MCF 10A (cell line): ENCODE measurements around the gene TRERF1. TPM values are rescaled to one million over a fixed set of nuclear protein-coding genes. Genes with fewer than 3 reads are reported as not detected.

ENCODE experiments used
- BruUV-seq: library from RNA; stranded (reverse); fragments of 400-500 nt; replicated peaks from 2 replicates; lab custom pipeline; 2021; lab: Mats Ljungman, UMichigan
- CTCF ChIA-PET: fragments of 300-600 bp; sonication (Branson Sonifier 250); formaldehyde crosslinking; extraction: SDS; loops from one replicate; lab custom pipeline; 2021; ENCODE audit warnings: antibody characterized with exemption, inconsistent platforms; lab: Yijun Ruan, JAX
- POLR2A ChIA-PET: fragments of 300-600, 350-650 bp; sonication (Branson Sonifier 250); formaldehyde crosslinking; extraction: SDS; loops from one replicate; lab custom pipeline; 2020; ENCODE audit warnings: antibody characterized with exemption, inconsistent platforms; lab: Yijun Ruan, JAX
- DNase-seq: peaks from one replicate; pipeline ENCODE4 v3.0.0-alpha.2; 2018; ENCODE audit not compliant: unreplicated experiment
- H3K27ac Mint-ChIP-seq: one replicate; pipeline ENCODE4 v1.8.0; 2022; ENCODE audit warnings: mild to moderate bottlenecking, low read depth, mixed read lengths; ENCODE audit not compliant: unreplicated experiment
- H3K27me3 Mint-ChIP-seq: one replicate; pipeline ENCODE4 v1.8.0; 2022; ENCODE audit warnings: mixed read lengths; ENCODE audit not compliant: insufficient read depth, unreplicated experiment
- H3K36me3 Mint-ChIP-seq: one replicate; pipeline ENCODE4 v1.8.0; 2022; ENCODE audit warnings: mild to moderate bottlenecking, moderate library complexity, mixed read lengths; ENCODE audit not compliant: insufficient read depth, unreplicated experiment
- H3K4me1 Mint-ChIP-seq: one replicate; pipeline ENCODE4 v1.8.0; 2022; ENCODE audit warnings: mixed read lengths; ENCODE audit not compliant: insufficient read depth, unreplicated experiment
- H3K4me3 Mint-ChIP-seq: one replicate; pipeline ENCODE4 v1.8.0; 2022; ENCODE audit warnings: mild to moderate bottlenecking, moderate library complexity, mixed read lengths; ENCODE audit not compliant: unreplicated experiment
- H3K9me3 Mint-ChIP-seq: one replicate; pipeline ENCODE4 v1.8.0; 2022; ENCODE audit warnings: mixed read lengths; ENCODE audit not compliant: unreplicated experiment
- CTCF ChIP-seq: fragments of 200-600 bp; IDR thresholded peaks from one replicate; pipeline ENCODE4 v1.8.0; 2022; ENCODE audit warnings: antibody characterized with exemption, mild to moderate bottlenecking; ENCODE audit not compliant: unreplicated experiment
- intact Hi-C: fragments of 100-400 bp; cut with micrococcal nuclease; formaldehyde crosslinking; loops from 2 replicates; pipeline ENCODE4 v1.14.1; 2022
- total RNA-seq: library from RNA; stranded (reverse); gene quantifications from 2 replicates; pipeline ENCODE4 v1.2.3, GENCODE V29; 2022

The TRERF1 gene
- total RNA-seq, 1 experiment from 2014 or later, result 9.4 TPM

- H3K27me3 Mint-ChIP-seq, result no peaks in the 10 kb centered on the region
- no peak for DNase-seq
- no peak overlapping the region for H3K27ac Mint-ChIP-seq
- intact Hi-C loops, result no loop called here
- H3K9me3 Mint-ChIP-seq, result no peaks in the 10 kb centered on the region
- H3K36me3 Mint-ChIP-seq, result peaks cover 4% of the 10 kb centered on the region
- H3K4me1 Mint-ChIP-seq, result peaks cover 27% of the 10 kb centered on the region
- no TSS peak for BruUV-seq
- H3K4me3 Mint-ChIP-seq, result no peak overlapping the region
- ChIA-PET CTCF (interaction anchor here (0.5 to 0.6 kb wide), 2 partner anchors 16 to 108 kb away, joined by 3 read pairs; no protein-coding TSS in a partner anchor), POLR2A (interaction anchor here (0.9 to 1.0 kb wide), 2 partner anchors 11 to 19 kb away, joined by 3 read pairs; no protein-coding TSS in a partner anchor)
- no peak for TF ChIP-seq CTCF
Measured at GRCh38 chr6:42443312-42444060, 8.2 kb downstream of the TRERF1 start.

- Mint-ChIP-seq H3K36me3 (peaks cover 10% of the 10 kb centered on the region), H3K4me1 (peaks cover 19% of the 10 kb centered on the region), H3K27ac (peak overlapping the region; percentile 51), H3K9me3 (no peaks in the 10 kb centered on the region), H3K27me3 (no peaks in the 10 kb centered on the region), H3K4me3 (no peak overlapping the region)
- intact Hi-C loops, result no loop called here
- no peak for DNase-seq
- no TSS peak for BruUV-seq
- no peak for TF ChIP-seq CTCF
- ChIA-PET CTCF (interaction anchor here (1.1 to 3.1 kb wide), 2 partner anchors 39 to 106 kb away, joined by 3 to 21 read pairs; no protein-coding TSS in a partner anchor), POLR2A (interaction anchor here (0.7 to 1.1 kb wide), 7 partner anchors 9 to 54 kb away, joined by 3 to 5 read pairs (median 3); no protein-coding TSS in a partner anchor)
Measured at GRCh38 chr6:42441697-42442081, 10.0 kb downstream of the TRERF1 start.

GRCh38 chr6:42440778-42441696 lies 10.7 kb downstream of the TRERF1 start:
- Mint-ChIP-seq H3K4me1 (peaks cover 15% of the 10 kb centered on the region), H3K4me3 (no peak overlapping the region), H3K27ac (peak overlapping the region; percentile 51), H3K27me3 (no peaks in the 10 kb centered on the region), H3K36me3 (peaks cover 10% of the 10 kb centered on the region), H3K9me3 (no peaks in the 10 kb centered on the region)
- no peak for TF ChIP-seq CTCF
- no TSS peak for BruUV-seq
- CTCF ChIA-PET, result interaction anchor here (0.6 to 3.1 kb wide), 4 partner anchors 16 to 181 kb away, joined by 4 to 21 read pairs (median 4); no protein-coding TSS in a partner anchor
- POLR2A ChIA-PET, result interaction anchor here (0.7 to 1.0 kb wide), 2 partner anchors 9 to 54 kb away, joined by 3 to 5 read pairs; no protein-coding TSS in a partner anchor
- intact Hi-C loops, result no loop called here
- DNase-seq, result no peak
